NCI-H526 (cell line): ENCODE results near the gene MIOX.

Experiments
- DNase-seq, 2 experiments: peaks; one replicate each; lab custom pipeline; 2025; lab: John Stamatoyannopoulos, UW

MIOX gene

DNA sequence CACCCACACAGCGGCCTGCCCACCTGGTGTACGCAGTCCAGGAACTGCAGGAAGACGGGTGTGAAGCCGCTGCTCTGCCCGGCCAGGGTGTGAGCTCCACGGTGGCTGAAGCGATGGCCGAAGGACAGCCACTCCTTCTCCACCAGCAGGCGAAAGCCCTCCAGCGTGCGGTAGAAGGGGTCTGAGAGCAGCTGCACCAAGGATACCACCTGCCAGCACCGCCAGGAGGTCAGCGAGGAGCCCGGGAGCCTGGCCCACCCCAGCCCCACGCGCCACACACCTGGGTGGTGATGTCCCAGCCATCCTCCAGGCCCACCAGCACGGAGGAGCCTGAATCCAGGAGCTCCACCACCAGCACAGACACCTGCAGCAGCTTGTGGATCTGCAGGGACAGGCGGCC lies 31.5 kb upstream of the MIOX start:
- no peak for DNase-seq

DNA sequence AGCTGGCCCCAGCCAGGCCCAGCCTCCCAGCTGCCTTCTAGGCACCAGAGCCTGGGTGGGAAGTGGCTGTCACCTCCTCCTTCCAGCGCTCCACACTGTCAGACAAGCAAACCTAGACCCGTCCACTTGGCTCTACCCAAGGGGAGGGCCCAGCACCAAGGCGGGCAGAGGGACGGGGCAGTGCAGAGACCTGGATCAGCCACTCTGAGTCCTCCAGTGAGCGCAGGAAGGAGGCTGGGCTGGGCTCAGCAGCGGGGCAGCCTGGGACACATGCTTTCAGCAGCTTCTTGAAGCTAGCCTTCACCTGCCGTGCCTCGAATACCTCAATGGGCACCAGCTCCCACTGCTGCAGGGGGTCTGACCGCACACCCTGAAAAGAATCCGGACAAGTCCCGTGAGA lies 30.6 kb upstream of the MIOX start:
- no peak for DNase-seq

DNA sequence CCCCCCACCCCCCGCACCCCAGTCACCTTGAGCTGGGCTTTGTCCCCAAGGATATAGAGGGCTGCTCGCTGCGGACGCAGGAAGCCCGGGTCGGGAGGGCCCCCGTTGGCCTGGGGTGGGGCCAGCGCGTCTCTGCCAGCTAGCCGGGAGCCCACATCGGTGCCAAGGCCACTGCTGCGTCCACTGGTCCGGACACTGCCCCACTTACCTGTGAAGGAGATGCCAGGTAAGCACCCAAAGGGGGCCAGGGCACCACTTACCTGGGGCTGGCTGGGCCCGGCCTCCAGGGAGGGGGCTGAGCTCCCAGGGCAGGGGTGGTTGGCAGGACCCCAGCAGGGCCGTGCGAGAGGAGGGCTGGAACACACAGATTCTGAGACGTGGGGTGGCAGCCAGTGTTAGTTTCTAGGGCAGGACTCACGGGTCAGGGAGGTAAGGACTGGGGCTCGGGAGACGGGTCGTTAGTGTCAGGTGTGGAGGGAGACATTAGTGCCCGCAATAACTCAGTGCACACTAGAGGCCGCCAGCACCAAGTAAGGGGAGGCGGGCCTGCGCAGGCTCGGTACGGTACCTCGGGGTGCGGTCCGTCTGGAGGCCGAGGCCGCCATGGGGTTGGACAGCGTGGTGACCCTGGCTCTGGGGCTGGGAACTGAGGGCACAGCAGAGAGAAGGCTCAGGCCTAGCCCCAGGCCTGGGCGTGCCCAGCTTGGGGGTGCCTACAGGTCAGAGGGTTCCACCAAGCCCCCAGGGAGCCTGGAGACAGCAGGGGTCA lies 30.0 kb upstream of the MIOX start:
- DNase-seq, result no peak

DNA sequence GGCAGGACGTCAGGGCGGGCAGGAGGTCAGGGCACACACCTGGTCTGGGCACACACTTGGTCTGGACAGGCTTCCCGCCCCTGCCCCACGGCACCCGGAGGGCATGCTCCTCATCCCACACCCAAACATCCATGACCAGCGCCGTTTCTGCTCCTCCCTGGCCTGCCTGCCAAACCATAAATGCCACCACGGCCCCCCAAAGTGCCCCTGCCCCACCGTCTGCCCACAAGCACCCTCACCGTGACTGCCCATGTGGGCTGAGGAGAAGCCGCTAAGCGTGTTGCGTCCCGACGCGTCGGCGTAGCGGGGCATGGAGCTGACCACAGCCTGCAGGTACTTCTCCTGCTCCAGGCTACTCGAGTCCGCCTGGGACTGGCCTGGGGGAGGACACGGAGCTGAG lies 27.6 kb upstream of the MIOX start:
- DNase-seq, result no peak

DNA sequence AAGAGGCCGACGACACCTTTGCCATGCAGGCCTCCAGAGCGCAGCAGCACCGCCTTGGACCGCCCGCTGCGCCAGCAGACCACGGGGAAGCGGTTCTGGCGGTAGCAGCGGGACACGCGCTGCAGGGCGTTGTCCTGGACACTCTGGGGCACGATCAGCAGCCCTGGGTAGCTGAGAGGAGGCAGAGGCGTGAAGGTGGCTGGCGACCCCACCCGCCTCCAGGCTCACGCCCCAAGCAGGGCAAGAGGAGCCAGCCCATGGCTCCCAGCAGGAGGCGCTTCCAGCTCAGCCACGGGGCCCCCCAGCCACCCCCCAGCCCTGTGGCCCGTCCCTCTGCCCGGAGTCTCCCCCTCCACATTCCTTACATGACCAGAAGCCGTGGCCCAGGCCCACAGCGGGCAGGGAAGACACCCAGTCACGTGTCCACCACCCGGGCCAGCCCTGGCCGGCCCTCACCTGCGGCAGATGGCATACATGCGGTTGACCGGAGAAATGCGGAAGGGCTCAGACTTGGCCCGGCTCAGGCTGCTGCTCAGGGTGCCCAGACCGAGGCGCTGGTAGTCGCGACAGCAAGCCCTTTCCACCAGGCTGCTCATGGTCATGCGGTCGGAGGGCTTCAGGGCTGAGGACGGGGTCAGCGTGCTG lies 27.0 kb upstream of the MIOX start:
- DNase-seq, result no peak

DNA sequence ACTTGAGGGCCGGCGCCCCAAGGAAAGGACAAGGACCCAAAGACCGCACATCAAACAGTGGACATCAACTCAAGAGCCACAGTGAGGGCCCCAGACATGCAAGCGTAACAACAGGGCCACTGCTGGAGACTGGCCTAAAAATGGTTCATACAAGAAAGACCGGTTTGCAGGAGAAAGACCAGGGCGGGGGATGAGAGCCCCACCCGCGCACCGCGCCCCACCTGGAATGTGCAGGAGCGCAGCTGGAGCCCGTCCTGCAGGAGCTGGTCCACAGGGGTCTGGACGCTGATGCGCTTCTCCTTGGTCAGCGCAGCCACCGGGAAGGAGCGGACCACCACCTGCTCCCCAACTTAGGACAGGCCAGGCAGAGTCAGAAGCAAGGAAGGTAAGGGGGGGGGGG lies 25.7 kb upstream of the MIOX start:
- DNase-seq, result no peak

DNA sequence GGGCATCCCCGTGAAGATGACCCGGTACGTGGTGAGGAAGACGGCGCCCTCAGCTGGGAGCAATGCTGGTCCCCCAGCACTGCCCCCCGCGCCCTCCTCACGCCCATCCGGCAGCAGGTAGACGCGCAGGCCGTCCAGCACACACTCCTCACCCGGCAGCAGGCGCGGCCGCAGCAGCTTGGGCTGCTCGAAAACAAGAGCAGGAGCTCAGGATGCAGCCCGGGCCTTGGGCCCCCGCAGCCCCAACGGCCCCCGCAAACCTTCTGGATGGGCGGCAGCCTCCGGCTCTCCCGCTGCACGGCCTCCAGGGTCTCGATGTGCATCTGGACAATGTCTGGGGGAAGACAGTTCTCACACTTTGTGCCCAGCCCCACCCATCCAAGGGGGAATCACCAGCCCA lies 25.1 kb upstream of the MIOX start:
- no peak for DNase-seq

DNA sequence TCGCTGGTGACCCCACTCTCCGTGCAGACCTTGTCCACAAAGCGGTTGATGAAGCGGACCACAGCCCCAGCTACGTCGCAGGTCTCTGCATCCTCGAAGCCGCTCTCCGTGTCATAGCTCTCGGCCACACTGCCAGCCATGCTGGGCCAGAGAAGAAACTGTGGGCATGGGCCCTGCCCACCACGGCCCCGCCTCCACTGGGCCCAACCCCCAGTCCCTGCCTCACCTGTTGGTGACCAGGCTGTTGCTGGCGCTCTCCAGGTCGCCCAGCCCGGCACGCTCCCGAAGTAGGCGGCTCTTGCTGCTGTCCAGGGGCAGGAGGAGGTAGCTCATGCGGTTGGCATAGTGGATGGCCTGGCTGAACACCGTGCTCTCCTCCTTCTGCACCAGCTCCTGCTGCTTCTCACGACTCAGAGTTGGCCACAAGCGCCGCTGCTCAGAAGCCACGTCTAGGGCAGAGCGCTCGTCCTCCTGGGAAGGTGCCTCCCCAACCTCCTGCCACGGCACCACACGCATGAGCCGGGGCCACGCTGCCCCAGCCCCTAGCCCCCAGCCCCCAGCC lies 24.6 kb upstream of the MIOX start:
- DNase-seq, result peak in 1 of 2 experiments; percentile 48

DNA sequence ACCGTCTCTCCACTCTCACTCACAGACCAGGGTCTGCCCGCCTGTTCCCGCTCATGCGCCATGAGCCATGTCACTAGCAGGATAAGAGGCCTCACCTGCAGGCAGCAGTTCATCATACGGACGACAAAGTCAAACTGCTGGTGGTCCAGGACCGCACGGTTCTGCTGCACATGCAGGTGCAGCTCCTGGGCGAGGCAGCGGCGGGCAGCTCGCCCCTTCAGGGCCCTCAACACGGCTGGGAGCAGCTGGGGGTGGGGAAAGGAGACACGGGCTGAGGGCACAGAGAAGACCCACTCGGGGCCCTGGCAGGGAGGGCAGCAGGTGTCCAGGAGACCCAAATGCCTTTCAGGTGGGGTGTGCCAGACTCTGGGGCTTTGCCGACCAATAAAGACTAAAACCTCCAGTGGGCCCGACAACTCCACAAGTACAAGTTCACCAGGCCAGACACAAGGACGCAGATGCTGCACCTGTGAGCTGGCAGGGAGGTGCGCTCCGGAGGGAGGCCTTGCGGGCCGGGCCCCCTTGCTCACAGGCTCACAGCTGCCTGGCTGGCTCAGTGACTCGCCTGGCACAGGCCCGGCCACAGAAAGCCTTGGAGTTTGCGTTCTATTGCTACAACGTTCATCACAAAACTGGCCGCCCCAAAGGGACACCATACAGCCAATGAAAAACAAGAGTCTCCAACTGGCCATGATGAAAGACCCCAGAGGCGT lies 23.3 kb upstream of the MIOX start:
- DNase-seq, result no peak

DNA sequence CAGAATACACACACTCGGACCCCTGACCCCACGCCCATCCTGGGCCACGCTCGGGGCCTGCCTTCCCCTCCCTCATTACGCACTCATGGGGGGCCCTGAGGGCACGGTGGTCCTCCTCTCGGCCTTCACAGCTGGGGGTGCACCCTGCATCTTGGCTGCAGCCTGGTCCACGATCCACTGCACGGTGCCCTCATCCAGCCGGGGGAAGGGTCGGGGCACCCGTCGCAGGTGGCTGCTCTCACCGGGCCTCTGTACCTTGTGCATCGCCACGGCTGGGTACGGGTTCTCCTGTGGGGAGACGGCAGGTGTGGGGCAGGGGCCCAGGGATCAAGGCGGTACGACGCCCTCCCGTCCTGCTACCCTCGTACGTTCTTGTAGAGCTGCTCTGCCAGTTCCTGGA lies 22.2 kb upstream of the MIOX start:
- no peak for DNase-seq

DNA sequence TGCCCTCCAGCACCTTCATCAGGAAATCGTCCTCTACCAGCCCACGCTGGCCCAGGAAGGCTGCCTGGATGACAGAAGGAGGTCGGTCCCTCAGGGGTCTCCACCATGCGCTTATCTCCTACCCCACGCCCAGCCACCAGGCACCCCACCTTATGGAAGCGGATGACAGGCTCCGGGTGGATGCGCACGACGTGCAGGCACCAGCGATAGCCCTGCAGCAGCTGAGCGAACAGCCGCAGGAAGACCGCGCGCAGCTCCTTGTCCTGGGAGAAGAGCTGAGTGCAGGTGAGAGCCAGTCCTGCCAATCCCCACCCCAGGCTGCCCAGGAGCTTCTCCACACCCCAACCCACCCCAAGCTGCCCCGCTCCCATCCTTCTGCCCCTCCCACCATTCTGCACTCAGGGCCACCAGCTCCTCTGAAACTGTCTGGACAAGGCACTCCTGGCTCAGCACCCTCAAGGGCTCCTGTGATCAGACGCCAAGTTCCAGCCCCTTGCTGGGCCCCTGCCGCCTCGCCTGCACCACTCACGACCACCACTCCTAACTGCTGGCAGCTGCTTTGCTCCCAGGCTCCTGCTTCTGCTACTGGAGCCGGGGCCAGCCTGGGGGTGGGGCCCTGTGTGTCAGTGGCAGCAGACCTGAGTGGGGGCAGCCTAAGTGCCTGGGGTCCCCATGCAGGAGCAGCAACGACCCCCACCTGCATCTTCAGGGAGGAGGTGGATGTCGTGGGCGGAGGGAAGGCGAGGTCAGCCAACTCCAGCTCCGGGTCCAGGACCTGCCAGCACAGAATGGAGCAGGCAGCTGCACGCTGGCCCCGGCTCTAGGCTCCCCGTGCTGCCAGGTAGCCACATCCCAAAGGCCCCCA lies 21.4 kb upstream of the MIOX start:
- no peak for DNase-seq

DNA sequence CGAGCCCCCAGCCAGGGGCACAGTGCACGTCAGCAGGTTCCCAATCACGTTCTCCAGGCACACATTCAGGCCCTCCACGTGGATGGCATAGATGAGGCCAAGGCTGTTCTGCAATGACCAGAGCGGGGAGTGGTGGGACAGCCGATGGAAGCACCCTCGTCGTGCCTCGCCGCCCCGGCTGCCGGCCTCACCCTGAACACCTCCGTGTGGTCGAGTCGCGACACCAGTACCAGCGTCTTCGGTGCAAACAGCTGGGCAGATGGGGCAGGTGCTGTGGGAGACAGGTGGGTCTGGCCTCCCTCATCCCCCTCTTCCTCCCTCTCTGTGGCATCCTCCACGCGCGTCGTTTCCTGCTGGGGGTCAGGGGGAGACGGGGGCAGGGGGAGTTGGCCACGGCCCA lies 19.3 kb upstream of the MIOX start:
- DNase-seq, result no peak

DNA sequence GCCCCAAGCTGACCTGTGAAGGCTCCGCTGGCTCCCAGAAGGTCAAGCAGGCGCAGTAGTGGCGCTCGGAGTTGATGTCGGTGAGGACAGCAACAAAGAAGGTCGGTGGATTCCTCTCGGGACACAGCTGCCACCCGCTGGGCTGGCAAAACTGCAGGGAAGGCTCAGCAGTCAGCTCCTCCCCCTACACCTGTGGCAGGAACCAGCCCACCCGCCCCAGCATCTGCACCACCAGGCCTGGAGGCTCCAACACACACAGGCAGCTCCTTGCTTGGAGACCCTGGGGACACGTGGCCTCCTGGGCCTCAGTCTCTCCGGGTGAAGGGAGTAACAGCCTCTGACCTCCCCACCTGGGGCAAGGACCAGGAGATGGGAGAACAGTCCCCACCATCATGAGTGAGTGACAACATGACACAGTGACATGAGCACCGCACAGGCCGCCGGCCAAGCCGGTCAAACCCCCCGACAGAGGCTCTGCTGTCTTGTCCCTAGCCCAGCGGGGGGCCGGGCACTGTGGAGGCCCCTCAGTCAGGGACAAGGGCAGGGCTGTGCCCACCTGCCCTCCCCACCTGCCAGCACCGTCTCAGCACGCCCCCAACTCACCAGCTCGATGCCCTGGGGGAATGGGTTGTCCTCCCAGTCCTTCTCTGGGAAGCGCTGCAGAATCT lies 18.8 kb upstream of the MIOX start:
- no peak for DNase-seq

DNA sequence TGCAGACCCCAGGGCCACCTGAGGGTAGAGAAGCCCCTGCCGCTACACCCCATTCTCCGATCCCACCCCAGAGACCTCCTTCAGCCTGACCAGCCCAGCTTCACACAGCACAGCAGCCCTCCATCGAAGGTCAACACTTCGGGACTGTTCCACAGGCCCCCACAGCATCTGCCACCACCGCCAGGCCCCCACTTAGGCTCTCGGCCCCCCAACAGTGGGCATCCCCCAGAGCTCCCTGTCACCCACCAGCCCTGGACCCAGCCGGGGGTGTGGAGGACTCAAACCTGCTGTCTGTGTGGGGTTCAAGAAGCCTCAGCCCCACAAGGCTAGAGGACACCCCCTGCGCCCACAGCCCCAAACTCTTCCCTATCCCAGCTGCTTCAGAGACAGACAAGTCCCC lies 18.0 kb upstream of the MIOX start:
- no peak for DNase-seq

DNA sequence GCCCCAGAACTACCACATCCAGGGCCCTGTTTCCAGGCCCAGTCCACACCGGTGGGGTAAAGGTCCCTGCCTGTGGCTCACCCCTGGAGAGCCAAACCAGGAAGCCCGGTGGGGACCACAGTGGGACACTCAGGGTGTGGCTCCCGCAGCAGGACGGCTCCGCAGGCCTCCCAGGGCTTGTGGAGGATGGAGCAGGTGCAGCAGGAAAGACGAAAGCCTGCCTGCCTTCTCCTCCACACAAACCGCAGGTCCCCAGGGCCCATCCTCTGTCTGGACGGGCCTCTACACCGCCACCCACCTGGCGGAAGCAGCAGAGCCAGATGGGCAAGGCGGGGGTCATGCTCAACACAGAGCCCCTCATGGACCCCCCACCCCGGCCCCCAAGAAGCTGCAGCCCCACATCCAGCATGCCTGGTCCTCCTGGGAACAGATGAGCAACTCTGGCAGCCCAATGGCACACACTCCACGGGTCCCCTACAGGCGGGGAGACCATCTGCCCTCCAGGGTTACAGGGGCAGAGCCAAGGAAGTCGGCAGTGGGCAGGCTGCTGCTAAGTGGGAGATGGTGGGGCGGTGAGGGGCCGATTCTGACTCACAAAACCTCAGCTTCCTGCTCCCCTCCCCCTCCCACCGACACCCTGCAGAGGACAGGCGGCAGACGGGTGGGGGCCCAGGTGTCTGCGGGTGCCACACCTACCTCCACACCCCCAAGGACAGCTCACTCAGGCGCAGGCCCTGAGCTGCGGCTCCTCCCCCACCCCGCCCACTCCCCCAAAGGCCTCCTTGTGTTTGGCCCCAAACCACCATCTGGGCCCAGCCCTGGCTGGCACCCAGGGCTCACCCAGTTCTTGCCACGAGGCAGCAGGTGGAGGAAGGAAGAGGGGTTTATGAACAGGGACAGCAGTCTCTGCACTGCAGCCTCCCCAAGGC lies 17.0 kb upstream of the MIOX start:
- peak; percentile 58 to 82 for DNase-seq

DNA sequence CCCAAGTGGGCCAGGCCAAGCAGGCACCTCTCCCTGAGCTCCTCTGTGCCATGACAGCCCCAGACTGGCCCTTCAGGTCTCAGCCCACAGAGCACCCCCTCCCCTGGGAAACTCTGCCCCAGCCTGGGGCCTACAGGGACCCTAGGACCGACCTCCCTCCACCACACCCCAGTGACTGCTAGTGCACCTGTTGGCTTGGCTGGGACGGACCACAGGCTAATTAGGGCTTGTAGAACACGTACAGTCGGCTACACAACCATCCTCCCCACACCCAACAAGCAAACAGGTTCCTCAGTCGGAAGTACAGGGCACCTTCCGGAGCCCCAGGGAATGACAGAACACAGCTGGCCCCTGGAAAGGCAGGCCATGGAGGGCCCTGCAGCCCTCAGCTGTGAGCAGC lies 16.2 kb upstream of the MIOX start:
- peak in 1 of 2 experiments; percentile 45 for DNase-seq

DNA sequence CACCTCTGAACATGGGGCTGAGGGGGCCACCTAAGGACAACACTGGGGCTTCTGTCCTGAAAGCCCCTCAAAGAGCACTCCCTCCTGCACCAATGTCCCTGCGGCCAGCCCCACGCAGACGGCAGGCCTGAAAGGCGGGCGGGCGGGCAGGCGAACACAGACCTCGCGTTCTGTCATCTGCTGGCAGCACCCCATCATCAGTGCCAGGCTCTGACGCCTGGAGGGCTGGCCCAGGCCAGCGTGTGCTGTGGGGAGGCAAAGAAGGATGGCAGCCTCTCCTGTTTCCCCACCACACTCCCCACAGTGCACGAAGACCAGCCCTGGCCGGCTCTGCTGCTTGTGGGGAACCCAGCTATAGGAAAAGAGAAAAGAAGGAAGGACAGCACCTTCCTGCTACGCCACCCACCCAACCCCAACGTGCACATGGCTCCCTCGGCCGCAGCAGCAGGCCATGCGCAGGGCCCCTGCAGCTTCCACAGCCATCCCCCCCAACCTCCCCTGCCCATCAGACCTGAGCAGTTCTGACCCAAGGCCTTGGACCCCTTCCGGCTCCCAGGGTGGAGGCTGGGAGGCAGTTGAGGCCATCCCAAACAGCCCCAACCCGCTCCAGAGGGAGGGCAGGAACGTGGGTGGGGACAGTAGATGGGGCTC lies 15.3 kb upstream of the MIOX start:
- DNase-seq, result no peak

DNA sequence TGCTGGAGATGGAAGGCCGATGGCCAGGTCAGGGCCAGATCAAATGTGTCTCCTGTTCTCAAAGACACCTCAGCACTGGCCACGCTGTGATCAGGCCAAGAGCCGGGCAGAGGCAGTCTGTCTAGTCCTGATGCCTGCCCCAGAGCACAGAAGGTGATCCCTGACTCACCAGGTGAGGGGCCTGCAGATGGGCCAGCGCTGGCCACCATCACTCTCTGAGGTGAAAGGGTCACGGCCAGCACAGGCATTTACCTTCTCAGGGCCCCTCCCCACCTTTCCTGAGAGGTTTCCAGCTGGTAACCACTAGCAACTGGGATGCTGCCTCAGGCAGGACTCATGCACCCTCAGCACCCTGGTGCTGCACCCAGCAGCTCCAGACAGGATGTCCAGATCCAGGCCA lies 14.7 kb upstream of the MIOX start:
- no peak for DNase-seq

DNA sequence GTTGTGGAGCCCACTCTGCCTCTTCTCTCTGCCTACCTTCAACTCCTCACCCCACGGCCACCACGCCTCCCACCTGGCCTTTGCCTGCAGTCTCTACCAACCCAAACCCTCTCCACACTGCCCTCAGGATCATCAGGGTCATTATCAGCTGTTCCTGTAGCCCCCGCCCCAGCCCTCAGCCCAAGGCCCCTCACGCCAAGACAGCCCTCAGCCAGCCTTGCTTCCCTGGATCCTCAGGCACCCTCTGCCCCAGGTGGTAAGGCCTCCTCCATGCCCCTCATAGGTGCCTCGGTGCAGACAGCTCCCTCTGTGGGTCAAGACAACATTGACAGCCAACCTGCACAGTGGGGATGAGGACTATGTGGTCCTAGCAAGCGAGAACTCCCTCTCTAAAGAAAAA lies 13.6 kb upstream of the MIOX start:
- peak in 1 of 2 experiments; percentile 31 for DNase-seq
